Cardiac muscle cell (in vitro differentiated cells and primary cell): ENCODE results near the gene MTO1. TPM values are rescaled to one million over a fixed set of nuclear protein-coding genes. Genes with fewer than 3 reads are reported as not detected.
"Not testable (repeated sequence)": the region's sequence is repeated elsewhere in the genome, so short reads cannot be mapped to it uniquely, and the experiment has no call there.

Source experiments
- DNase-seq, 2 donors: peaks; one replicate each; pipeline versions ENCODE4 v3.0.0 to v3.0.0-alpha.2; 2010 to 2017; ENCODE audit warnings: low read depth in 1 of 2, low spot score in 1 of 2
- H3K27ac ChIP-seq: fragments of 200-600 bp; sonication (generic); 2 replicates; pipeline ENCODE4 v1.5.1; 2016
- H3K27me3 ChIP-seq: fragments of 200-600 bp; sonication (generic); 2 replicates; pipeline ENCODE4 v1.6.0; 2016; ENCODE audit warnings: control low read depth
- H3K36me3 ChIP-seq: fragments of 200-600 bp; sonication (generic); 2 replicates; pipeline ENCODE4 v1.5.1; 2016; ENCODE audit warnings: control low read depth
- H3K4me1 ChIP-seq: fragments of 200-600 bp; sonication (generic); 2 replicates; pipeline ENCODE4 v1.8.1; 2017; ENCODE audit warnings: low read depth, mild to moderate bottlenecking, mixed run types
- H3K4me3 ChIP-seq: fragments of 200-600 bp; sonication (generic); 2 replicates; pipeline ENCODE4 v1.5.1; 2016; ENCODE audit warnings: mild to moderate bottlenecking
- H3K9me3 ChIP-seq: fragments of 200-600 bp; sonication (generic); 2 replicates; pipeline ENCODE4 v1.5.1; 2017; ENCODE audit warnings: low read depth, mild to moderate bottlenecking, control low read depth
- polyA plus RNA-seq: library from polyadenylated mRNA; unstranded; fragments of >200 nt; fragmentation: Nextera tagmentation; extraction: Ambion mirVana; gene quantifications from 2 replicates; pipeline ENCODE4 v1.2.1, GENCODE V29; 2016
- total RNA-seq: library from RNA; depleted of rRNA; stranded (reverse); fragments of >200 nt; gene quantifications from 2 replicates; pipeline ENCODE4 v1.2.3, GENCODE V29; 2016
- TF ChIP-seq, protein P1 (sequence below): IDR thresholded peaks from 2 replicates; pipeline ENCODE4 v1.5.1; 2012; ENCODE audit warnings: low read depth, mild to moderate bottlenecking, low read length

The MTO1 gene
- total and polyA plus RNA-seq, 2 experiments from 2014 or later: 18.5 to 25.3 TPM

DNA sequence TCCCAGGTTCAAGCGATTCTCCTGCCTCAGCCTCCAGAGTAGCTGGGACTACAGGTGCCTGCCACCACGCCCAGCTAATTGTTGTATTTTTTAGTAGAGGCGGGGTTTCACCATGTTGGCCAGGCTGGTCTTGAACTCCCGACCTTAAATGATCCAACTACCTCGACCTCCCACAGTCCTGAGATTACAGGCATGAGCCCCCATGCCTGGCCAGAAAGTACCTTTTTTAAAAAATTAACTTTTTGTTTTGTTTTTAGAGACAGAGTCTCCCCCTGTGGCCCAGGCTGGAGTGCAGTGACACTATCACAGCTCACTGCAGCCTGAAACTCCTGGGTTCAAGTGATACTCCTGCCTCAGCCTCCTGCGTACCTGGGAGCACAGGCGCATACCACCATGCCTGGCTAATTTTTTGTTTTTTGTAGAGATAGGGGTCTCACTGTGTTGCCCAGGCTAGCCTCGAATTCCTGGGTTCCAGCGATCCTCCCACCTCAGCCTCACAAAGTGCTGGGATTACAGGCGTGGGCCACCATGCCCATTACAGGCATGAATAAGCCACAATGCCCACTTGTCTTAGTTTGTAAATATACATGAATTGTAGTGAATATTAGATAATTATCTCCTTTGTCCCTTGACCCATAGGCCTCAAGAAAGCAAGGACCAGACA lies 76.7 kb downstream of the MTO1 start:
- Histone ChIP-seq H3K4me3 (no peak overlapping the region), H3K4me1 (no peaks in the 10 kb centered on the region), H3K9me3 (no peaks in the 10 kb centered on the region), H3K36me3 (no peaks in the 10 kb centered on the region), H3K27me3 (no peaks in the 10 kb centered on the region), H3K27ac (no peak overlapping the region)
- TF ChIP-seq, protein P1, sequence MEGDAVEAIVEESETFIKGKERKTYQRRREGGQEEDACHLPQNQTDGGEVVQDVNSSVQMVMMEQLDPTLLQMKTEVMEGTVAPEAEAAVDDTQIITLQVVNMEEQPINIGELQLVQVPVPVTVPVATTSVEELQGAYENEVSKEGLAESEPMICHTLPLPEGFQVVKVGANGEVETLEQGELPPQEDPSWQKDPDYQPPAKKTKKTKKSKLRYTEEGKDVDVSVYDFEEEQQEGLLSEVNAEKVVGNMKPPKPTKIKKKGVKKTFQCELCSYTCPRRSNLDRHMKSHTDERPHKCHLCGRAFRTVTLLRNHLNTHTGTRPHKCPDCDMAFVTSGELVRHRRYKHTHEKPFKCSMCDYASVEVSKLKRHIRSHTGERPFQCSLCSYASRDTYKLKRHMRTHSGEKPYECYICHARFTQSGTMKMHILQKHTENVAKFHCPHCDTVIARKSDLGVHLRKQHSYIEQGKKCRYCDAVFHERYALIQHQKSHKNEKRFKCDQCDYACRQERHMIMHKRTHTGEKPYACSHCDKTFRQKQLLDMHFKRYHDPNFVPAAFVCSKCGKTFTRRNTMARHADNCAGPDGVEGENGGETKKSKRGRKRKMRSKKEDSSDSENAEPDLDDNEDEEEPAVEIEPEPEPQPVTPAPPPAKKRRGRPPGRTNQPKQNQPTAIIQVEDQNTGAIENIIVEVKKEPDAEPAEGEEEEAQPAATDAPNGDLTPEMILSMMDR: no peak
- DNase-seq: no peak

DNA sequence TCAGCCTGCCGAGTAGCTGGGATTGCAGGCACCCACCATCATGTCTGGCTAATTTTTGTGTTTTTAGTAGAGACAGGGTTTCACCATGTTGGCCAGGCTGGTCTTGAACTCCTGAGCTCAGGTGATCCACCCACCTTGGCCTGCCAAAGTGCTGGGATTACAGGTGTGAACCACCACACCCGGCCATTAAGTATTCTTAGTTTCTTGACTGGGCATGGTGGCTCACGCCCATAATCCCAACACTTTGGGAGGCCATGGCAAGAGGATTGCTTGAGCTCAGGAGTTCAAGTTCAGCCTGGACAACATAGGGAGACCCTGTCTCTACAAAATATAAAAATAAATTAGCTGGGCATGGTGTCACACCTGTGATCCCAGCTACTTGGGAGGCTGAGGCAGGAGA lies 80.9 kb downstream of the MTO1 start:
- not testable (repeated sequence) for DNase-seq, H3K36me3 ChIP-seq, H3K9me3 ChIP-seq, H3K27me3 ChIP-seq, H3K27ac ChIP-seq, H3K4me1 ChIP-seq, H3K4me3 ChIP-seq

DNA sequence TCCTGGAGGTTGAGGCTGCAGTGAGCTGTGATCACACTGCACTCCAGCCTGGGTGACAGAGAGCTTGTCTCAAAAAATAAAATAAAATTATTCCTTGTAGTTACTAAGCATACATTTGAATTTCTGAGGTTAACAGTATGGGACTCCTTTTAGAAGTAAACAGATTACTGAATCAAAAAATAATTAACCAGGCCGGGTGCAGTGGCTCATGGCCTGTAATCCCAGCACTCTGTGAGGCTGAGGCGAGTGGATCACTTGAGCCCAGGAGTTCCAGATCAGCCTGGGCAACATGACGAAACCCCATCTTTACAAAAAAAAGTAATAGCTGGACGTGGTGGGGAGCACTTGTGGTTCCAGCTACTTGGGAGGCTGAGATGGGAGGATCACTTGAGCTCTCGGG lies 81.4 kb downstream of the MTO1 start:
- Histone ChIP-seq H3K27me3 (no peaks in the 10 kb centered on the region), H3K9me3 (no peaks in the 10 kb centered on the region), H3K27ac (no peak overlapping the region), H3K36me3 (no peaks in the 10 kb centered on the region), H3K4me1 (no peaks in the 10 kb centered on the region), H3K4me3 (no peak overlapping the region)
- TF ChIP-seq, protein P1: no peak
- no peak for DNase-seq

DNA sequence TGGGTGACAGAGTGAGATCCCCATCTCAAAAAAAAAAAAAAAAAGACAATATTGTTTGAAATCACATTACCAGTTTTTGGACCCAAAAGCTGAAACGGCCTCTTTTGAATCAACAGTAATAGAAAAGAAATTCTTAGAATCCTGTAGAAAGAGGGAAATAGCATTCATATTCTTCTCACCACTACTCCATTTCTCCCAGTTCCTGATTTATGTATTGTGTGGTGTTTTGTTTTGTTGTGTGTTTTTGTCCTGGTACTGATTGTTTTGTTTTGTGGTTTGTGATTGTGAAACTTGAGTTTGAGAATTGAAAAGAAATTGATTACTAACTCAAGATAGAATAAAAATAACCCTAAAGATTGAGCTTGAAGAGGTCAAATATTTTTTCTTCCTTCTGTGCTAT lies 85.5 kb downstream of the MTO1 start:
- H3K27ac ChIP-seq: no peak overlapping the region
- no peak overlapping the region for H3K4me3 ChIP-seq
- no peaks in the 10 kb centered on the region for H3K4me1 ChIP-seq
- no peak for DNase-seq
- H3K27me3 ChIP-seq: no peaks in the 10 kb centered on the region
- H3K36me3 ChIP-seq: no peaks in the 10 kb centered on the region
- TF ChIP-seq, protein P1: no peak
- no peaks in the 10 kb centered on the region for H3K9me3 ChIP-seq

DNA sequence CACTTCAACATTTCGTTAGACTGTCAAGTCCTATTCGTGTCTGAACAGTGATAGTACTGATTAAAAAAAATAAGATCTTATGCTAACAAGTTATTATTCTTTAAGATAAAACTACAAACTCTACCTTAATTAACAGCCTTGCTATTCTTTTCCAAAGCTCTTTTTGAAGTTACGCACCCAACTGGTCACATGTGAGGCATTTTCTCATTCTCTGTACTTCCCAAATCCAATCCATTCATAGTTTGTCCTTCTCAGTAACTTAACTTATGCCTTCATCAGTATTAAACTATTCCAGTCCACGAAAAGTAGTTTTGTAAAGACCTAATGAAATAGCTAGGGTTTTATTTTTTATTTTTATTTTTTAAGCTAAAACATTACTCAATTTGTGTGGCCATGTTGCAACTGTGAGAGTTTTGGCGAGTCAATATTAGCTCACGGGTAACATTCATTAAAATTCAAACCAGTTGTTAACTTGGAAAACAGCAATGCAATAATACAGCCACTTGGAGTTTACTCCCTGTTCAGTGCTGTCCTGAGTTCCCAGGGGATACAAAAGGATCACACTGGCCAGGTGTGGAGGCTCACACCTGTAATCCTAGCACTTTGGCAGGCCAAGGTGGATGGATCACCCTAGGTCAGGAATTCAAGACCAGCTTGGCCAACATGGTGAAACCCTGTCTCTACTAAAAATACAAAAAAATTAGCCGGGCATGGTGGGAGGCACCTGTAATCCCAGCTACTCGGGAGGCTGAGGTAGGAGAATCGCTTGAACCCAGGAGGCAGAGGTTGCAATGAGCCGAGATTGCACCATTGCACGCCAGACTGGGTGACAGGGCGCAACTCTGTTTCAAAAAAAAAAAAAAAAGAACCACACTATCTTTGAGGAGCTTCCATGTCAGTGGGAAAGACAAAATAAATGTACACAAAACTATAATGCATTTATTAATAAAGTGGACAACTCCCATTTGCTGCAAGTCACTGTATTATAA lies 87.2 kb downstream of the MTO1 start:
- TF ChIP-seq, protein P1: no peak
- H3K36me3 ChIP-seq: no peaks in the 10 kb centered on the region
- H3K9me3 ChIP-seq: no peaks in the 10 kb centered on the region
- no peak for DNase-seq
- H3K4me3 ChIP-seq: no peak overlapping the region
- no peak overlapping the region for H3K27ac ChIP-seq
- H3K27me3 ChIP-seq: no peaks in the 10 kb centered on the region
- no peaks in the 10 kb centered on the region for H3K4me1 ChIP-seq

DNA sequence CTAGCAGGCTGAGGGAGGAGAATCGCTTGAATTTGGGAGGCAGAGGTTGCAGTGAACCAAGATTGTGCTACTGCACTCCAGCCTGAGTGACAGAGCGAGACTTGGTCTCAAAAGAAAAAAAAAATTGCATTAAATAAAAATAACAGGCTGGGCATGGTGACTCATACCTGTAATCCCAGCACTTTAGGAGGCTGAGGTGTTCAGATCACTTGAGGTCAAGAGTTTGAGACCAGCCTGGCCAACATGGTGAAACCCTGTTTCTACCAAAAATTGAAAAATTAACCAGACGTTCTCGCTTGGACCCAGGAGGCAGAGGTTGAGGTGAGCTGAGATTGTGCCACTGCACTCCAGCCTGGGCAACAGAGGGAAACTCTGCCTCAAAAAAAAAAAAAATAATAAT lies 89.6 kb downstream of the MTO1 start:
- H3K36me3 ChIP-seq, H3K27ac ChIP-seq, H3K4me3 ChIP-seq, H3K4me1 ChIP-seq, DNase-seq, H3K27me3 ChIP-seq, H3K9me3 ChIP-seq: not testable (repeated sequence)

DNA sequence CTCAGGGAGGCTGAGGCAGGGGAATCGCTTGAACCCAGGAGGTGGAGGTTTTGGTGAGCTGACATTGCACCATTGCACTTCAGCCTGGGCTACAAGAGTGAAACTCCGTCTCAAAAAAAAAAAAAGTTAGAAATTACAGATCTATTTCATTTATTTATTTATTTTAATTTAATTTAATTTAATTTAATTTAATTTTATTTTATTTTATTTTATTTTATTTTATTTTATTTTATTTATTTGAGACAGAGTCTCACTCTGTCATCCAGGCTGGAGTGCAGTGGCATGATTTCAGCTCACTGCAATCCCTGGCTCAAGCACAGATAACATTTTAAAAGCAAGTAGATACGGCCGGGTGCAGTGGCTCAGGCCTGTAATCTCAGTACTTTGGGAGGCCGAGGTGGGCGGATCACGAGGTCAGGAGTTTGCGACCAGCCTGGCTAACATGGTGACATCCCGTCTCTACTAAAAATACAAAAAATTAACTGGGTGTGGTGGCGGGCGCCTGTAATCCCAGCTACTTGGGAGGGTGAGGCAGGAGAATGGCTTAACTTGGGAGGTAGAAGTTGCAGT lies 93.9 kb downstream of the MTO1 start:
- not testable (repeated sequence) for H3K4me3 ChIP-seq, H3K27me3 ChIP-seq, H3K4me1 ChIP-seq, DNase-seq, H3K36me3 ChIP-seq, H3K9me3 ChIP-seq, H3K27ac ChIP-seq
